Adrenal gland (tissue), 12 donors: ENCODE results near the gene NAV2. TPM values are rescaled to one million over a fixed set of nuclear protein-coding genes. Genes with fewer than 3 reads are reported as not detected.

ENCODE experiments used
- DNase-seq, 7 donors: peaks; one replicate each; pipeline ENCODE4 v3.0.0-alpha.2; 2019 to 2020
- H3K27ac ChIP-seq, 5 donors: fragments of 200-600 bp; sonication (generic) in 4 of 5; 1 replicate in 3 of 5; 2 replicates in 2 of 5; pipeline versions ENCODE4 v1.5.1 to v1.8.0; 2016 to 2020; ENCODE audit warnings: mild to moderate bottlenecking in 1 of 5
- H3K27me3 ChIP-seq: fragments of 200-600 bp; 2 replicates; pipeline ENCODE4 v1.8.0; 2021
- H3K36me3 ChIP-seq, 2 donors: fragments of 200-600 bp; replicated peaks in 1 of 2; 1 replicate in 1 of 2; 2 replicates in 1 of 2; pipeline versions ENCODE4 v1.5.1 to v1.8.0; 2018 to 2022
- H3K4me1 ChIP-seq, 2 donors: fragments of 200-600 bp; replicated peaks in 1 of 2; 1 replicate in 1 of 2; 2 replicates in 1 of 2; pipeline versions ENCODE4 v1.5.1 to v1.8.0; 2018 to 2021
- H3K4me3 ChIP-seq, 4 donors: fragments of 200-600 bp; sonication (generic) in 3 of 4; one replicate each; pipeline ENCODE4 v1.5.1; 2016 to 2018
- H3K9me3 ChIP-seq, 3 donors: fragments of 200-600 bp; sonication (generic) in 1 of 3; replicated peaks in 1 of 3; 1 replicate in 2 of 3; 2 replicates in 1 of 3; pipeline versions ENCODE4 v1.5.1 to v1.8.0; 2016 to 2021
- POLR2A ChIP-seq, 2 donors: fragments of 450-650 bp; IDR thresholded peaks; one replicate each; pipeline ENCODE4 v1.6.1; 2017; ENCODE audit warnings: antibody characterized with exemption in 2 of 2, mild to moderate bottlenecking in 2 of 2, moderate library complexity in 1 of 2
- WGBS, 4 donors: extraction: QIAGEN DNeasy Blood & Tissue Kit in 2 of 4; methylation state at CpG; one replicate each; pipeline versions ENCODE4 v1.1.5 to v1.1.7; 2013 to 2017; 5-methylcytosine and 5-hydroxymethylcytosine counted together
- intact Hi-C, 2 donors: fragments of 100-400 bp; cut with DNase I; formaldehyde crosslinking; loops; one replicate each; pipeline versions ENCODE4 v1.14.1 to v1.15.0; 2022 to 2023
- polyA plus RNA-seq, 3 donors: library from polyadenylated mRNA; stranded (reverse); fragments of 200-250 nt in 2 of 3; fragments of 350-450 nt in 1 of 3; fragmentation: Illumina TruSeq in 1 of 3; extraction: RNeasy Lipid Tissue Mini Kit (QIAGEN cat#74804) in 1 of 3; gene quantifications; one replicate each; pipeline ENCODE4 v1.2.3, GENCODE V29; 2013 to 2014
- total RNA-seq, 9 donors: library from RNA; depleted of rRNA in 4 of 9; stranded (reverse); fragments of >200 nt in 4 of 9; fragments of 120-200 nt in 1 of 9; fragmentation: NEBNext Ultra II Directional in 1 of 9; extraction: Animal tissue kit (Norgen Biotek cat#: 25700) in 1 of 9; gene quantifications; one replicate each; pipeline versions ENCODE4 v1.1.0 to v1.2.4, GENCODE V29; 2013 to 2023
- TF ChIP-seq, protein P1 (sequence below), 6 experiments: fragments of 450-650 bp in 4 of 6; fragments of 200-600 bp in 2 of 6; sonication (generic) in 1 of 6; IDR thresholded peaks; 1 replicate in 5 of 6; 2 replicates in 1 of 6; pipeline versions ENCODE4 v1.5.1 to v1.8.0; 2016 to 2021; ENCODE audit warnings: antibody characterized with exemption in 6 of 6, mild to moderate bottlenecking in 2 of 6, moderate library complexity in 1 of 6
- donor health status: healthy with polysubstance abuse.
- donor health status: Bipolar disorder and iron deficiency.
- donor health status: DM: yes; HTN: yes; CAD: no.
- donor health status: DM: no; HTN: no; CAD: no.
- donor health status: DM: no; HTN: no; CAD: no.
- donor health status: DM: yes; HTN: yes; CAD: no.

Gene NAV2
- total and polyA plus RNA-seq, 12 donors, result 1.6 to 9.2 (median 5.5) TPM

GRCh38 chr11:20043992-20044391 lies 331.4 kb downstream of the NAV2 start:
- 97 to 100% (median 98%) methylated on average over 9 to 13 of the region's 13 CpGs for WGBS, 4 donors
- TF ChIP-seq POLR2A (IDR thresholded peaks at IDR 0.05), result no peak
- TF ChIP-seq, protein P1, sequence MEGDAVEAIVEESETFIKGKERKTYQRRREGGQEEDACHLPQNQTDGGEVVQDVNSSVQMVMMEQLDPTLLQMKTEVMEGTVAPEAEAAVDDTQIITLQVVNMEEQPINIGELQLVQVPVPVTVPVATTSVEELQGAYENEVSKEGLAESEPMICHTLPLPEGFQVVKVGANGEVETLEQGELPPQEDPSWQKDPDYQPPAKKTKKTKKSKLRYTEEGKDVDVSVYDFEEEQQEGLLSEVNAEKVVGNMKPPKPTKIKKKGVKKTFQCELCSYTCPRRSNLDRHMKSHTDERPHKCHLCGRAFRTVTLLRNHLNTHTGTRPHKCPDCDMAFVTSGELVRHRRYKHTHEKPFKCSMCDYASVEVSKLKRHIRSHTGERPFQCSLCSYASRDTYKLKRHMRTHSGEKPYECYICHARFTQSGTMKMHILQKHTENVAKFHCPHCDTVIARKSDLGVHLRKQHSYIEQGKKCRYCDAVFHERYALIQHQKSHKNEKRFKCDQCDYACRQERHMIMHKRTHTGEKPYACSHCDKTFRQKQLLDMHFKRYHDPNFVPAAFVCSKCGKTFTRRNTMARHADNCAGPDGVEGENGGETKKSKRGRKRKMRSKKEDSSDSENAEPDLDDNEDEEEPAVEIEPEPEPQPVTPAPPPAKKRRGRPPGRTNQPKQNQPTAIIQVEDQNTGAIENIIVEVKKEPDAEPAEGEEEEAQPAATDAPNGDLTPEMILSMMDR (IDR thresholded peaks at IDR 0.05), result no peak
- no peak for DNase-seq
- intact Hi-C loops, result no loop called here
- H3K36me3 ChIP-seq, result peaks cover 0 to 4% of the 10 kb centered on the region in 2 donors
- no peaks in the 10 kb centered on the region for H3K4me1 ChIP-seq
- H3K27me3 ChIP-seq, result no peaks in the 10 kb centered on the region
- no peak overlapping the region for H3K4me3 ChIP-seq
- H3K9me3 ChIP-seq, result no peaks in the 10 kb centered on the region
- H3K27ac ChIP-seq, result no peak overlapping the region

DNA sequence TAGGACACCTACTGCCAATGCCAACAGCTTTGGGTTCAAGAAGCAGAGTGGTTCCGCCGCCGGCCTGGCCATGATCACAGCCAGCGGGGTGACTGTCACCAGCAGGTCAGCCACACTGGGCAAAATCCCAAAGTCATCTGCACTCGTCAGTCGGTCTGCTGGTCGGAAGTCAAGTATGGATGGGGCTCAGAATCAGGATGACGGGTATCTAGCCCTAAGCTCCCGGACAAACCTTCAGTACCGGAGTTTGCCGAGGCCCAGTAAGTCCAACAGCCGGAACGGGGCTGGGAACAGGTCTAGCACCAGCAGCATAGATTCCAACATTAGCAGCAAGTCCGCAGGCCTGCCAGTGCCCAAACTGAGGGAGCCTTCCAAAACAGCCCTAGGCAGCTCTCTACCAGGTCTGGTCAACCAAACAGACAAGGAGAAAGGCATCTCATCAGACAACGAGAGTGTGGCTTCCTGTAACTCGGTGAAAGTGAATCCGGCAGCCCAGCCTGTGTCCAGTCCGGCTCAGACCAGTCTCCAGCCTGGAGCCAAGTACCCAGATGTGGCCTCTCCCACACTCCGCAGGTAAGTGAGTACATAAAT lies 332.6 kb downstream of the NAV2 start:
- Histone ChIP-seq H3K4me1 (no peaks in the 10 kb centered on the region), H3K27me3 (no peaks in the 10 kb centered on the region), H3K27ac (no peak overlapping the region), H3K9me3 (no peaks in the 10 kb centered on the region), H3K36me3 (peaks cover 0 to 4% of the 10 kb centered on the region in 2 donors), H3K4me3 (no peak overlapping the region)
- no peak for DNase-seq
- intact Hi-C loops, result no loop called here
- no peak for TF ChIP-seq POLR2A (IDR thresholded peaks at IDR 0.05)
- TF ChIP-seq, protein P1 (IDR thresholded peaks at IDR 0.05), result no peak
- 87 to 96% (median 95%) methylated on average over 6 to 19 of the region's 19 CpGs for WGBS, 4 donors

DNA sequence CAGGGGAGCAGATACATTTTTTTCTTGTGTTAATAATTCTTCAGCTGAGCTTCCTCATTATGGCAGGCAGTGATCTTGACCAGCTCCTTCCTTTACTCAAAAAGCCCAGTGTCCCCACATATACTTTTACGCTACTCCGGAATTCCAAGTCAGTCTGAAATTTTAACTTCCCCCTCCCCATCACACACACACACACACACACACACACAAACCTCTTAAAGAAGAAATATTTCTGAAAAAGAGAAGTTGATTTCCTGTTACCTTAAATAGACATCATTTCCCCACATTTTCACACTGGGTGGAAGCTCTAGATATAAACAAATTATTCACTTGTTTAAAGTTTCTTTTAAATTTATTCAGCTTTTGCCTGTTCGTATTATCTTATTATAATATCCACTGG lies 333.8 kb downstream of the NAV2 start:
- no peaks in the 10 kb centered on the region for H3K27me3 ChIP-seq
- WGBS, 4 donors, result 79 to 85% (median 81%) methylated on average over 3 of the region's 3 CpGs
- no peaks in the 10 kb centered on the region for H3K4me1 ChIP-seq
- H3K27ac ChIP-seq, result no peak overlapping the region
- peaks cover 0 to 4% of the 10 kb centered on the region in 2 donors for H3K36me3 ChIP-seq
- no peak overlapping the region for H3K4me3 ChIP-seq
- TF ChIP-seq, protein P1 (IDR thresholded peaks at IDR 0.05), result no peak
- TF ChIP-seq POLR2A (IDR thresholded peaks at IDR 0.05), result no peak
- DNase-seq, result no peak
- no peaks in the 10 kb centered on the region for H3K9me3 ChIP-seq
- intact Hi-C loops, result no loop called here

DNA sequence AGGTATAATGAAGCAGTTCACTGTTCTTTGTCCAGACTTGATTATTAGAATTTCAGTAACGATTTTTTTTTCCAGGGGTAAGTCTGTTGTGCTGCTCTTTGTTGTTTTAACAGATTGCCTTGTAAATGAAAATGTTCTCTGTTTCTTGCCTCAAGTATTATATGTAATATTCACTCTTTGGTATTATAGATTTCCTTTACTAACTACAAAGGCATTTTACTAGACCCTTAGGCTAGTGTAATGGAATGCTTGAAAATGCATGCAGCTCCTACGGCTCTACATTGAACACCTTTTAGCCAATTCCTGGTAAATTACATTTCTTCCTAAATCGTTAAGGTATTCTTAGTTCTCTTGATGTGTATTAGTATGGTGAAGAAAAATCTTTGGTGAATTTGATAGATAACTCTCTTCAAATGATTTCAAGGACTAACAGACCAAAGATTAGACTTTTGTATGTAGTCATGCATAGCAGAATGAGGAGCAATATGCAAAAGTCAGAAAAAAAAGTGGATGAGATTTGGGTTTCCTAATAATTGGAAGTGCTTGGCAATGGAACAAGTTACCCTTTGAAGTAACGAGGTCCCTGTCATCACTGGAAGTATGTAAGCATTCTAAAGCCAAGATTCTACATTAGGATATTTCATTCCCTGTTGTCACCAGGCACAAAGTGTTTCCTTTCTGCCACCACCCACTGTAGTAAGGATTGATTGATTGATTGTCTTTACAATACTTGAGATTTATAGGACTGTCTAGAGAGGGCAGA lies 334.6 kb downstream of the NAV2 start:
- intact Hi-C loops, result no loop called here
- no peaks in the 10 kb centered on the region for H3K9me3 ChIP-seq
- H3K4me3 ChIP-seq, result no peak overlapping the region
- TF ChIP-seq, protein P1 (IDR thresholded peaks at IDR 0.05), result no peak
- no peak for TF ChIP-seq POLR2A (IDR thresholded peaks at IDR 0.05)
- no peaks in the 10 kb centered on the region for H3K27me3 ChIP-seq
- no peaks in the 10 kb centered on the region for H3K4me1 ChIP-seq
- WGBS, 4 donors, result 82 to 86% (median 82%) methylated on average over 4 of the region's 4 CpGs
- H3K36me3 ChIP-seq, result peaks cover 0 to 4% of the 10 kb centered on the region in 2 donors
- no peak for DNase-seq
- no peak overlapping the region for H3K27ac ChIP-seq
